HG03280 (cell line): ENCODE data around the gene FGF18.
"Not testable (repeated sequence)": the region's sequence is repeated elsewhere in the genome, so short reads cannot be mapped to it uniquely, and the experiment has no call there.

Experiments
- ATAC-seq: cut with Tn5 transposase; IDR thresholded peaks from one replicate; pipeline ENCODE4 v1.9.1; 2021; ENCODE audit warnings: mild to moderate bottlenecking, moderate library complexity; ENCODE audit not compliant: unreplicated experiment

Gene FGF18

GRCh38 chr5:171418982-171419687, at the start of gene FGF18:
FGF18 (plus strand) TSS chr5:171419647; CDS start chr5:171420200, 553 bp downstream.
- peak; percentile 42 for ATAC-seq

- ATAC-seq = no peak
Measured at GRCh38 chr5:171369898-171370297, 49.5 kb upstream of the FGF18 start.

- not testable (repeated sequence) for ATAC-seq
Measured at GRCh38 chr5:171370881-171371280, 48.6 kb upstream of the FGF18 start.

- ATAC-seq = no peak
Measured at GRCh38 chr5:171371326-171371725, 48.1 kb upstream of the FGF18 start.

GRCh38 chr5:171379961-171380360, 39.5 kb upstream of the FGF18 start:
- no peak for ATAC-seq

- ATAC-seq = not testable (repeated sequence)
Measured at GRCh38 chr5:171384416-171384815, 35.0 kb upstream of the FGF18 start.

GRCh38 chr5:171384999-171385398, 34.4 kb upstream of the FGF18 start:
- ATAC-seq = not testable (repeated sequence)

GRCh38 chr5:171386006-171386671, 33.3 kb upstream of the FGF18 start:
- no peak for ATAC-seq

GRCh38 chr5:171386861-171387344, 32.5 kb upstream of the FGF18 start:
- no peak for ATAC-seq

GRCh38 chr5:171387345-171387969, 32.0 kb upstream of the FGF18 start, which contains the start of gene NPM1:
NPM1 (plus strand) TSS chr5:171387849; CDS start chr5:171387949, 100 bp downstream.
- peak; percentile 77 for ATAC-seq

GRCh38 chr5:171387970-171388815, 31.3 kb upstream of the FGF18 start:
- peak; percentile 30 for ATAC-seq

GRCh38 chr5:171388816-171389168, 30.7 kb upstream of the FGF18 start:
- ATAC-seq = no peak

GRCh38 chr5:171390883-171391677, 28.4 kb upstream of the FGF18 start:
- no peak for ATAC-seq

GRCh38 chr5:171391996-171392577, 27.4 kb upstream of the FGF18 start:
- ATAC-seq = no peak

GRCh38 chr5:171392585-171393159, 26.8 kb upstream of the FGF18 start:
- no peak for ATAC-seq

- ATAC-seq = no peak
Measured at GRCh38 chr5:171395042-171395441, 24.4 kb upstream of the FGF18 start.

GRCh38 chr5:171396583-171396982, 22.9 kb upstream of the FGF18 start:
- ATAC-seq = not testable (repeated sequence)

- ATAC-seq = no peak
Measured at GRCh38 chr5:171397190-171397589, 22.3 kb upstream of the FGF18 start.

- ATAC-seq = no peak
Measured at GRCh38 chr5:171397599-171397998, 21.8 kb upstream of the FGF18 start.
